ENCODE measurements around the gene BANF2.
"Not testable (repeated sequence)": the region's sequence is repeated elsewhere in the genome, so short reads cannot be mapped to it uniquely, and the experiment has no call there.

Gene BANF2

DNA sequence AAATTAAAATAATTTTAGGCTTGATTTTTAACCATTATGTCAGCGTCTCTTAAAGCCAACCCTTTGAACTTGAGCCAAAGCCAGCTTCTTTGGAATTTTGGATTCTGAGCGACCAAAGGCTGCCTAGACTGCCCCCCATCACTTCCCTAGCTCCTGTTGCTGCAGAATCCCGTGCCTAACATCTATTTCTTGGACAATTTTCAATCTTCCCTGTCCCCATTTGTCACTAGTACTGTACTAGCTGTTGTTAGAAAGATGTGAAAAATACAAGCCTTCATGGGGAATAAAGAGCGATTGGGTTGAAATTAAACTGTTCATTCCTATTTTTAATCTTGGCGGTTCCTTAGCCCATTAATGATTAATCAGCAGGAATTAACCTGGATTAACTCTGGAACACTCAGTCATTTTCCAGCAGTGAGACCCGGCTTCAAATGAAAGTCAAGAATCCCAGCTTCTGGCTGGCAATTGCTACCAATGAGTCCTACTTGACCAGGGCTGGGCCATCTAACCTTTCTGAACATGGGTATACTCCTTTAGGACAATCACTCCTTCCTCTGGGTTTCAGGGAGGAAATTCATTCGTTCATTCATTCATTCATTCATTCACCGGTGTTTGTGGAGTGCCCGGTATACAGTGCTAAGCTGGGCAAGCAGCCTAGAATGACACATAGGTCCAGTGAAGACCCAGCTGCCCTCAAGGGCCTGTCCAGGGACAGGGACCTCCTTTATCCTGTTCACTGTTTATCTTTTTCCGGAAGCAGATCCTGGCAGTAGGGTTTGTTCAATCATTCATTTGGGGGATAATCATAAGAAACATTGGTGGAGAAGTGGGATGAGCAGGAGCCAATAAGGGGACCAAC lies 16.3 kb upstream of the BANF2 start:
- no peak for DNase-seq (ENCODE audit: low spot score)

- DNase-seq (ENCODE audit: low spot score): no peak
These were observed 15.5 kb upstream of the BANF2 start for GRCh38 chr20:17684077-17684888.

DNA sequence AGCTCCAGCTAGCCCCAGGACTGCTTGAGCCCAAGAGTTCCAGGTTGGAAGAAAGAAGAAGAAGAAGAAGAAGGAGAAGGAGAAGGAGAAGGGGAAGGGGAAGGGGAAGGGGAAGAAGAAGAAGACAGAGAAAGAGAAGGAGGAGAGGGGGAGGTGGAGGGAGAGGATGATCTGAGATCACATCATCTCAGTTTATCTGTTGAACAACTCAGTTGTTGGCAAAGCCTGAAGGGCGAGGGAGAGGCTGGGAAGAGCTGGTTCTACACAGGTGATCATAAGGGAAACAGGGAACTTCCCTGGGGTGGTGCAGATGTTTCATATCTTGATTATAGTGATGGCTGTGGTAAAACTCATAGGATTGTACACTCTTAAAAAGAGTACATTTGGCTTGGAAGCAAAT lies 14.6 kb upstream of the BANF2 start:
- DNase-seq (ENCODE audit: low spot score): no peak

DNA sequence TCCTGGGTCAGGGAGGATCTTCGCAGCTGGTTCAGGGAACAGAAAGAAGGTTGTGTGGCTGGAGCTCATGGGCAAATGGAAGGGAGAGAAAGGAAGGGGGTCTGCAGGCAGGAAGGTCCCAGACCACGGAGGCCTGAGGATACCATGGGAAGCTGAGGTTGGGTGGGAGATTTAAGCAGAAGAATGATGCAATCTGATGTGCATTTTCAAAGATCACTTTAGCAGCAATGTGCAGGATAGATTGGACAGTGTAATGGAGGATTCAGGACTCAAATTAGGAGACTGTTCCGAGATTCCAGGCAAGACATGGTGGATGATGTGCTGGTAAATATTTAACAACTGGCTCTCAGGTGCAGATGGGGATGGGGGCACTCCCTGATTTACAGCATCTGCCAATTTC lies 12.0 kb upstream of the BANF2 start:
- no peak for DNase-seq (ENCODE audit: low spot score)

DNA sequence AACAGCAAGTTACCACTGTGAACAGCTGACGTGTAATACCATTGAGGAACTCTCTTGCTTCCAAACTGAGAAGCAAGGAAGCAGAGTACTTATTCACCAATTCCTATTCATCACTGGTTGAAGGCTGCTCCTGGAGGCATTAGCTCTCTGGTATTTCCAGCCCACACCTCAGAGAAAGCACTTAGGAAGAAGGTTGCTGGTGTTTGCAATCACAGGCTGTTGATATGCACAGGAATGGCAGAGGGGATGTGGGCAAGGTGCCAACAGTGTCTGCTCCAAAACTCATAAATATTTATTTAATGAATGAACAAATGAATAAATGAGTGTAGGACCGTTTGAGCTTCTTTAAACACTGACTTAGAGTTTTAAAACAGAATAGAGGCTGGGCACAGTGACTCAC lies 10.8 kb upstream of the BANF2 start:
- no peak for DNase-seq (ENCODE audit: low spot score)

DNA sequence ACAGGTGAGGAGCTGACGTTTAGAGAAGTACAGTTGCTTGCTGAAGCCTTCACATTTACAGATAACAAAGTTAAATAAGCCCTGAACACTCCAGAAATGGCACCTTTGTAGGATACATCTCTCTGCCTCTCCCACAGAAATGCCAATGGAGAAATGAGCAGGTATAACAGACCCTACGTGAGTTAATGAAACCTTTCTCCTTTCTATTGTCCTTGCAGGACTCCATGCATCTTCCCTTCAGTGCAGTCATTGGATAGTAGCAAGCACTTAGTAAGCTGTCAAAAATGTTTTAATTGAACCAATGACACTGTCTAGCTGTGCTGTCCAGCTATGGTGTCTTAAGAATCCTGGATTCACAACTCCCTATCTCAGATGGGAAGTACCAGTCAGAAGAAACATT lies 9.6 kb upstream of the BANF2 start:
- DNase-seq (ENCODE audit: low spot score): no peak

DNA sequence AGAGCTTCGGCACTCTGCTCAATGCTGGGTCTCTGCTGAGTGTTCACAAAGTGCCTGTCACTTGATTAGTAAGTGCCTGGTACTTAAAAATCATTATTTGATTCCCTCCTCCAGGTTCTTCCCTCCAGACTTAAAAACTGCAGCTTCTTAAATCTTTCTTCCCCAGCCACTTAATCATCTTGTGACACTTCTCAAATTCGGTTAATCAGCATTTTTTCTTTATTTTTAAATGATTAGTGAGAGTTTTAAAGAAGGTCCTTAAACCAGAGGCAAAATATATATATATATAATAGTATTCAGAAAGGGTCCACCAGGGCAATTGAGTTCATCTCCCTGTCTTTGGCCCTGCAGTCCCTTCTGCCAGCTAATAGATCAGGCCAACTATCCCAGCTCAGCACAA lies 8.0 kb upstream of the BANF2 start:
- no peak for DNase-seq (ENCODE audit: low spot score)

- DNase-seq (ENCODE audit: low spot score): no peak
These were observed 6.2 kb upstream of the BANF2 start for GRCh38 chr20:17693444-17694001.

- DNase-seq (ENCODE audit: low spot score): no peak
These were observed 5.0 kb upstream of the BANF2 start for GRCh38 chr20:17694767-17695166.

DNA sequence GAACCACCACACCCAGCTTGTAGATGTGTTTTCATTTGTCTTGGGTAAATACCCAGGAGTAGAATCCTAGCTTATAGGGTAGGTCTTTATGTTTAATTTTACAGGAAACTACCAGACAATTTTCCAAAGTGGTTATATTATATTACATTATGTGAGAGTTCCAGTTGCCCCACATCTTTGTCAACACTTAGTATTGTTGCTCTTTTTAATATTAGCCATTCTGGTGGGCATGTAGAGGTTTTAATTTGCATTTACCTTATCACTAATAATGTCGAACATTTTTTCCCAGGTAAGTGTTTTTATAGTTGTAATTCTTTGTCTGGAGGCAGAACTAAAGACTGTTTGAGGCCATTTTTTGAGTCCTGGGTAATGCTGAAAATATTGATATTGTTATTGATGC lies 3.5 kb upstream of the BANF2 start:
- DNase-seq (ENCODE audit: low spot score): no peak

GRCh38 chr20:17697171-17697570 lies 2.6 kb upstream of the BANF2 start:
- DNase-seq (ENCODE audit: low spot score): no peak

DNA sequence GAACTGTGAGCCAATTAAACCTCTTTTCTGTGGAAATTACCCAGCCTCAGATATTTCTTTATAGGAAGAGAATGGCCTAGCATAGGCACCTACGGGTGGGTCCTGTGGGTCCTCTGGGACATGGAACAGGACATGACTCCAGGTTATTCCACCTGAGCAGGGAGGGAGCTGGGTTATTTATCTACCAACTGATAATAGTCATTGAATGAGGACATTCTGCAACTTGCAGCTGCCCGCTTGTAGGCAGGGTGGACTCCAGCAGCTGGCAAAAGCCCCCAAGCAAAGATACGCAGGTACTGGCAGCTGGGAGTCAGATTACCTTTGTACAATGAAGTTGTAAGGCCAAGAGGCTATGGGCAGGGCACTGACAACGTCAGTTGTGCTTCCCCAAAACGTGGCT lies 1.4 kb upstream of the BANF2 start:
- no peak for DNase-seq (ENCODE audit: low spot score)

DNA sequence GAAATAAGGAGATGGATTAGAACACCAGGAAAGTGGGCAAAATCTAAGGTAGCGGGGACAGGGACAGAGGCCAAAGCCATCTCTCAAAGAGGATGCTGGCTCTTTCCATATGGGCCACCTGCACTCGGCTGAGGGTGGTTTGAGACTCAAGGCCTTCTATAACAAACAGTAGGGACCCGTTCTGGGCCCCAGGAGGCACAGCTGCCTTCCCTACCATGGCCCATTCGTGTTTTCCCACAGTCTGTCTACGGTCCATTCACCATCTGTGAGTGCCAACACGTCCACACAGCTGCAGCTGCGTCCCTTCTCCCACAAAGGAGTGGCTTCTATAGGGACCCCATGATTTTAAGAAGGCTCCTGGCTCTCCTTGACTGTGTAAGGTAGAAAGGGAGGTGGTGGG lies 871 bp downstream of the BANF2 start:
- no peak for DNase-seq (ENCODE audit: low spot score)

DNA sequence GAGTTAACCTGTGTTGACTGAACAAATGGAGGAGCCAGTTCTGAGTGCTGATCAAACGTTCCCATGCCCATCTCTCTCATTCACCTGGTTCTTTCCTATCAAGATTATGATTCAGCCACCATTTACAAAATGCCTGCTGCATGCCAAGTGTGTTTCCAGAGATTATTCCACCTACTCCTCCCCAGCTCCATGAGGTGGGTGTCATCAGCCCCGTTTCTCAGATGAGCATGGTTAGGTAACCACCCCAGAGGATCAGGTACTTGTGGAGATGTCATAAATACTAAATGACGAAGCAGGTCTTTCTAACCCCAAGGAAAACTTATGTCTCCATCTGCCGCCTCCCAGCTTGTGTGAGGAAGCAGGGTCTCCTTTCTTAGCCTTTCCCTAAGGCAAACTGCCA lies 2.1 kb downstream of the BANF2 start:
- no peak for DNase-seq (ENCODE audit: low spot score)

DNA sequence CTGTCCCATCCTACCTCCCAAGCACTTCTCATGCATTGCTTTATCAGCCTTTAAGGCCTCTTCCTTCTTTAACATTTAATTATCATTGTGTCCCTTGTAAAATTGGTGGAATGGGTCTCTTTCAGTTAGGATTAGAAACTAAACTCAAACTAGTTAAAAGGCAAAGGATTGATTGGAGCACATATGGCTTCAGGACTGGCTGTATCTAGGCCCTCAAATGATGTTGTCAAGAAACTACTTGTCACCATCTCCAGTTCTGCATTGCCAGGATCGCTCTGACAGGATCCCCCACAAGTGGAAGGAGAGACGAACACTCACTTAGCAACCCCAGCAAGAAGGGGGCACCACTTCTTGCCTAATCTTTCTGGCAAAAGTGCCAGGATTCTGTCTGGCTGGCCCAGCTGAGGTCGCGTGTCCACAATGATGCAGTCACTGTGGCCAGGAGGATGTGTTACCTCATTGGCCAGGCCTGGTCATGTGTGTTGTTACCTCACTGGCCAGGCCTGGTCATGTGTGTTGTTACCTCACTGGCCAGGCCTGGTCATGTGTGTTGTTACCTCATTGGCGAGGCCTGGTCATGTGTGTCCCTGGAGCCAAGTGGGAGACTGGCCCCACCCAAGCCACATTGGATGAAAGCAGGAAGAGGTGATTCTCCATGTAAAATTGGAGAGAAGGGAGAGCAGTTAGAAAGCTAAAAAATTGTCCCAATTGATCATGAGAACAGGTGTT lies 5.0 kb downstream of the BANF2 start:
- DNase-seq (ENCODE audit: low spot score): no peak

DNA sequence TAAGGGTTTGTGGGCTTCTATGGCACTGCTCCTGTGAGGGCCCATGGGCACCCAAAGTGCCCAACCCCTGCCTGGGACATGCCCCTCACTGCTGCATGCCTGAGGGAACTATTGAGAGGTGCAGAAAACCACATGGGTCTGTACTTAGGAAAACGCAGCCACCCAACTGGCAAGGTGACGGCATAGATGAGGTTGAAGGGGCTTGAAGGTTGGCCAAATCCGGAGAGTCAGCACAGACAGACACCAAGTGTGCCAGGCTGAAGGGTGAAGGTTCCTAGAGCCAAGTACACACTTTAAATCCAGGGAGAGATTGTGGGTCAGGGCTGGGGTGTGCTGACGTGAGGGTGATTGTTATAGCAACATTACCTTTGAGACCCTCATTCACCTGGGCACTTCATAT lies 6.2 kb downstream of the BANF2 start:
- no peak for DNase-seq (ENCODE audit: low spot score)

DNA sequence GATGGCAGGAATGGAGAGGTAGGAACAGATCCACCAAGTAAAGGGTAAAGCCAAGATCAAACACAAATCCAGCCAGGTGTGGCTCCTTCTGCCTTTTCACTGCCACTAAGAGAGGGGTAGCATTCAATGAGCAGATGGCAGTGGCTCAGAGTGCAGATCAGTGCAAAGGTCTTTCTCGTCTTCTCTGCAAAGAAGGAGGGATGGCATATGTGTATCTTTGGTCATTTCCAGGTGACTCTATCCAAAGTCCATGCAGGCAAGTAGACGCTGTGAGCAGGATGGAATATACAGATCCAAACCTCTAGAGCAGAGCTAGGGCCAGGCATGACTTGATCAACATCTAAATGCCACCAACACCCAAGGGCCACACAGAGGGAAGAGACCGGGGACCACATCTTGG lies 6.9 kb downstream of the BANF2 start:
- DNase-seq (ENCODE audit: low spot score): no peak

DNA sequence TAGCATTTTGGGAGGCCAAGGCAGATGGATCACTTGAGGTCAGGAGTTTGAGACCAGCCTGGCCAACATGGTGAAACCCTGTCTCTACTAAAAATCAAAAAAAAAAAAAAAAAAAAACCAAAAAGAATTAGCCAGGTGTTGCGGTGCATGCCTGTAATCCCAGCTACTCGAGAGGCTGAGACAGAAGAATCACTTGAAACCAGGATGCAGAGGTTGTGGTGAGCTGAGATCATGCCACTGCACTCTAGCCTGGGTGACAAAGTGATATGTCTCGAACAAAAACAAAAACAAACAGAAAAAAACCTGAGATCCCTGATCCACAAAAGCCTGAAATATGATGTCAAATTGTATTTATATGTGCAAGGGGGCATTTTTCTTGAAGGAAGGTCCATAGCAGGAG lies 8.2 kb downstream of the BANF2 start:
- not testable (repeated sequence) for DNase-seq (ENCODE audit: low spot score)

DNA sequence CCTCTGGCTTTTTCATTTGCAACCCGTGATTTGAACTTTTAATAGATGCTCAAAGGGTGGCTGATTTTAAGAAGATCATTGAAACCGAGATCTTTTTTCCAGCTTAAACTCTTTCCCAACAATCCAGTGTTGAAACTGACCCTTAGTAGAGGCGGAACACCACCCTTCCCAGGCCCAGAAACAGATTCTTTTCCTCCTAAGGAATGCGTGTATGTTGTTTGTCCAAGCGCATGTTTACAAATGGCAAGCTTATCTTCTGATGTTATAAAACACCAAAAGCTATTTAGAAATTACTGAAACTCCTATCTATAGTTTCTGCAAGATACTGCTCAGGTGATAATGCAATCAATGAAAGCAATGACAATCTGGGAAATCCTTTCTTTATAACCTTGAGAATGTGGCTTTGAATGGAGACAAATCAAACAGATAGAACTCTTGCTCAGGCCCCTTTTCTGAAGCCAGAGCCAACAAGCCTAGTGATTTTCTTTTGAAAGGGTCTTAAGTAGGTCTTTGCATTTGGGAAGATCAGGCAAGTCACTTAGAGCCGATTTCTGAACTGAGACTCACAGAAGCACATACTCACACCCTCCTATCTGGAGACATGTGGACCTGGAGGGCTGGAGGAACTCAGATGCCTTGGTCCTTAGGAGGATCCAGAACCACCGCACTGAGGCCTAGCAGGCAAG lies 9.1 kb downstream of the BANF2 start:
- DNase-seq (ENCODE audit: low spot score): no peak

- DNase-seq (ENCODE audit: low spot score): no peak
These were observed 9.9 kb downstream of the BANF2 start for GRCh38 chr20:17709361-17710293.
